Suppressor macrophage treated with lipopolysaccharide for 1 hour (primary cell): ENCODE measurements around the gene PLS1.
"Not testable (repeated sequence)": the region's sequence is repeated elsewhere in the genome, so short reads cannot be mapped to it uniquely, and the experiment has no call there.

Experiments used
- DNase-seq, 3 donors: peaks; one replicate each; pipeline ENCODE4 v3.0.0-alpha.2; 2020 to 2022

PLS1 gene

GRCh38 chr3:142595951-142596725 lies at the start of gene PLS1:
Gene PLS1, plus strand, starts transcription at chr3:142596393. Its CDS starts 67,845 bp downstream, at chr3:142664238.
- DNase-seq, result peak; percentile 84 to 91 (median 88)

DNA sequence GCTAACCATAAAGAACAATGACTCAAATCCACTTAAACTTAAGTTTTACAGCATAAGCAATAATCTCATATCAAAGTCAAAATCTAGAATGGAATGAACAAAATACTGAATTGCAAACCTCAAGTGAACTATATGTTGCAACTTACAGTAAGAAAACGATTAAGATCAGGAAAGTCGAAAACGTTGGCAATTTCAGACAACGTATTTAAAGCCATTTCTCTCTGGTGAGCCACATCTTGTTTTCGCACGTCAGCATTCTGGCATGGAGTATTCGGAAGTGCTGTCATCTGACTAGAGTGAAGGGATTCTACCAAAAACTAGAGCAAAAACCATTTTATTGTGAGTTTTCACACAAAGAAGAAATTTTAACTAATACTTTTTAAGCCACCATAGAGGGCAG lies 46.2 kb upstream of the PLS1 start:
- no peak for DNase-seq

DNA sequence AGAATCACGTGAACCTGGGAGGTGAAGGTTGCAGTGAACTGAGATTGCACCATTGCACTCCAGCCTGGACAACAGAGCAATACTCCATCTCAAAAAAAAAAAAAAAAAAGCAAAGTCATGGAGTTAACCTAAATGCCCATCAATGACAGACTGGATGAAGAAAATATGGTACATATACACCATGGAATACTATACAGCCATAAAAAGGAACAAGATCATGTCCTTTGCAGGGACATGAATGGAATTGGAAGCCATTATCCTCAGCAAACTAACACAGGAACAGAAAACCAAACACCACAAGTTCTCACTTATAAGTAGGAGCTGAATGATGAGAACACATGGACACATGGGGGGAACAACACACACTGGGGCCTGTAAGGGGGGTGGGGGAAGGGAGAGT lies 43.6 kb upstream of the PLS1 start:
- not testable (repeated sequence) for DNase-seq

- no peak for DNase-seq
Observed at GRCh38 chr3:142553741-142554140, 42.5 kb upstream of the PLS1 start.

- DNase-seq, result no peak
Observed at GRCh38 chr3:142560118-142560517, 36.1 kb upstream of the PLS1 start.

- DNase-seq, result no peak
Observed at GRCh38 chr3:142563496-142563997, 32.6 kb upstream of the PLS1 start.

GRCh38 chr3:142566096-142566495 lies 30.1 kb upstream of the PLS1 start:
- DNase-seq, result no peak

GRCh38 chr3:142568393-142569017 lies 27.7 kb upstream of the PLS1 start:
- no peak for DNase-seq

- DNase-seq, result peak in 1 of 3 donors; percentile 25
Observed at GRCh38 chr3:142569422-142569821, 26.8 kb upstream of the PLS1 start.

- not testable (repeated sequence) for DNase-seq
Observed at GRCh38 chr3:142574223-142574622, 22.0 kb upstream of the PLS1 start.

- DNase-seq, result peak; percentile 10 to 38 (median 31)
Observed at GRCh38 chr3:142574665-142575064, 21.5 kb upstream of the PLS1 start.

GRCh38 chr3:142576792-142577191 lies 19.4 kb upstream of the PLS1 start:
- DNase-seq, result no peak

GRCh38 chr3:142577696-142578328 lies 18.4 kb upstream of the PLS1 start:
- DNase-seq, result peak; percentile 62 to 82 (median 75)

DNA sequence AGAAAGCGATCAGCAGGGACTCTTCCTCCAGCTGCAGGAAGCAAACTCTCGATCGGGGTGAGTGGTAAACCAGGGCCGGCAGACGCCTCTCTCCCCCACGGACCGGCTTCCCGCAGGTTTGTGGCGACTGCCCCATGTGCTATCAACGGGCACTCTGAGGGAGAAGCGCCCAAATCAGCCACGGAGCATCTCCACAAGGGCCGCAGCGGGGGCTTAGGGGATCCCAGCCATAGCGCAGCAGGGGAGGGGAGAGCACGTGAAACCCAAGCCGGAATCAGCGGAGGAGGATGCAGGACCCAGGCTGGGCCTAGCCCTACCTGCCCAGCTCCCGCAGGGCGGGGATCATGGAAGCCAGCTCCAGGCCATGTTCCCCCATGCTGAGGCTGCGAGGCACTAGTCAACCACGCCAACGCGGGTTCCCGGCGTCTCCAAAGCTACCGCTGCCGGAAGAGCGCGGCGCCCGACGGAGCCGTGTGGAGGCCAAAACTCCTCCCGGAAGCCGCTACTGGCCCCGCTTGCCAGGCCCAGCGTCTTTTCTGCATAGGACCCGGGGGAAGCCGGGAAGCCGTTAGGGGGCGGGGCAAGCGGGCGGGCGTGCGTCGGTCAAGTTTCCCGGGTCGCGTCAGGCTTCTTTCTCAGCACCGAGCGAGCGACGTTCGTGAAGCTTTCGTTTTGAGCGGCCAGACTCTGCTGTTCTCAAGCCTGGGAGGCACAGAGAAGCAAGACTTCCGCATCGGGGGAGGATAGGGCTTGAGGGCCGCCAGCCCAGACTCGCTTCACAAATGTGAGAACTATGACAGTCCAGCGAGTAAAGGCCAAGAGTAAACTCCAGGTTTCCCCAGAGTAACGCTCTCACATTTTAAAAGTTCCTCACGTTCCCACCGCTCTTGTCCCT lies 17.6 kb upstream of the PLS1 start, which contains the start of gene ATR:
ATR (minus strand) TSS at position 405 of the 895 bp plus-strand sequence; CDS start at position 376, 29 bp downstream.
- DNase-seq, result peak; percentile 99

DNA sequence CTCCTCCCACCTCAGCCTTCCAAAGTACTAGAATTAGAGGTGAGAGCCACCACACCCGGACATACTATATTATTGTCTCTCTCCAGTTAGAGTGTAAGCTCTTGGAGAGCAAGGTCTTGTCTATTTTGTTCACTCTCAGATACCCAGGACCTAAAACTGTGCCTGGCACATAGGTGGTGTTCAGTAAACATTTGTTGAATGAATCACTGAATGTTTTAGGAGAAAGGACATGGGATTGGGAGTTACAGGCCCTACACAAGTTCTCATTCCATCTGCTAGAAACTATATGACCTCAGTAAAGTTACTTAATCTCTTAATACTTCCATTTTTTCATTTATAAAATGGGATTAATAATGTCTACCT lies 16.2 kb upstream of the PLS1 start:
- no peak for DNase-seq

DNA sequence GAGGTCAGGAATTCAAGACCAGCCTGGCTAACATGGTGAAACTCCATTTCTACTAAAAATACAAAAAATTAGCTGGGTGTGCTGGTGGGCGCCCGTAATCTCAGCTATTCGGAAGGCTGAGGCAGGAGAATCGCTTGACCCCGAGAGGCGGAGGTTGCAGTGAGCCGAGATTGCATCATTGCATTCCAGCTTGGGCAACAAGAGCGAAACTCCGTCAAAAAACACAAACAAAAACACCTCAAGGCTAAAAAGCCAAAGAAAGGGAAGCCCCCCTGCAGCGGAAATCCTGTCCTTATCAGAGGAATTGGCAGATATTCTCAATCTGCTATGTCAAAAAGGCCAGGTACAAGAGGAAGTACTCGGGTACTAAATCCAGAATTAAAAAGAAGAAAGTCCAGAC lies 15.1 kb upstream of the PLS1 start:
- DNase-seq, result not testable (repeated sequence)

- DNase-seq, result peak; percentile 74 to 78 (median 75)
Observed at GRCh38 chr3:142586803-142587406, 9.3 kb upstream of the PLS1 start.

DNA sequence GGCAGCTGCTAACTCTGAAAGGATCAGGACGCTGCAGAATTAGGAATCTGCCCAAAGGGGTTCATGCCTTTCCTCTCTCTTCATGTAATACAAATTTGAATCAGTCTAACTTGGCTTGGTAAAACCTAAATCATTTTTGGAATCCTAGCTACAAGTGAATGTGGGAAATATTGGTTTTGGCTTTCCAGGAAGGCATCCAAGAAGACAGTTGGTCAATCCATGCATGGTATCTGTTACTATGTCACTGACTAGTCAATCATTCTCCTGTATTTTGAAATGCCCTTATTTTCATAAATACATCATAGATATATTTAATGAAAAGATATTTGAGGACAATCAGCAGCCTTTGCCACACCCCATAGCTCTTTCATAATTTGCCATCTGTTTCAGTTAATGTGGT lies 7.5 kb upstream of the PLS1 start:
- DNase-seq, result no peak

DNA sequence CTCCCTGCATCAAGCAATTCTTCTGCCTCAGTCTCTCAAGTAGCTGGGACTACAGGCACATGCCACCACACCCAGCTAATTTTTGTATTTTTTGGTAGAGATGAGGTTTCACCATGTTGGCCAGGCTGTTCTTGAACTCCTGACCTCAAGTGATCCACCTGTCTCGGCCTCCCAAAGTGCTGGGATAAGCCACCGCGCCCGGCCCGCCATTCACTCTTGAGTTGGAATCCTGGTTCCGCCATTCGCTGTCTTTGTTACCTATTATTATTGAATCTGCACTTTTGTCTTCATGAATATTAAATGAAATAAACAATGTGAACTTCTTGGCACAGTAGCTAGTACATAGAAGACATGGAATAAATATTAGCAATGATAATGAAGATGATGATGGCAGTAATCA lies 3.9 kb upstream of the PLS1 start:
- DNase-seq, result not testable (repeated sequence)

DNA sequence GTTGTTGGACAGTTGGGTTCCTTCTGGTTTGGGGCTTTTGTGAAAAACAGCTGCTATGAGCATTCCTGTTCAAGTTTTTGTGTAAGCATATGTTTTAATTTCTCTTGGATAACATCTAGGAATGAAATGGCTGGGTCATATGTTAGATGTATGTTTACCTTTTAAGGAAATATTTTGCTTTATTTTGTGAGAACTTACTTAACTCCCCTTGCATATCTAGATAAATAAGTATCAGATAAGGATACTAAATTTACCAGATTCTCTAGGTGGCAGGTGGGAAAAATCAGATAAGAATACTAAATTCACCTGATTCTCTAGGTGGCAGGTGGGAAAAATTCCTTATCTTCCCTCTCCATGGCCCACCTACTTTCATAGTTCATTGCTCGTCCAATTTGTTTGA lies 1.1 kb upstream of the PLS1 start:
- no peak for DNase-seq

DNA sequence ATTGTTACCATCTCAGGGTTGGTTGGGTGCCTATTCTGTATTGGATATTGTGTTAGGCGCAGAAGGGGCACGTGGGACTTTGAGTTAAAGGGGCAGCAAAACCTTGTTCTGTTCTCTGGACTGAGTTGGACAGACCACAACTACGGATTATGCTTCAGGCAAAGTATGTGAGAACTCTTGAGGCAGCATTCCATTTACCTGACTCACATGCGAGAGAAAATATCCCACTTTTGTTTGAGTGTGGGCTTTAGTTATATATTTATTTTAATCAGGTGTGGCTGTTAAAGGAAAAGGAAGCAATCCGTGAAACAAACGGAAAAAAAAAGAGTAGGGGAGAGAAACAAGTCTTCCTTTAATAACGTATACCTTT lies 627 bp upstream of the PLS1 start:
- DNase-seq, result no peak

DNA sequence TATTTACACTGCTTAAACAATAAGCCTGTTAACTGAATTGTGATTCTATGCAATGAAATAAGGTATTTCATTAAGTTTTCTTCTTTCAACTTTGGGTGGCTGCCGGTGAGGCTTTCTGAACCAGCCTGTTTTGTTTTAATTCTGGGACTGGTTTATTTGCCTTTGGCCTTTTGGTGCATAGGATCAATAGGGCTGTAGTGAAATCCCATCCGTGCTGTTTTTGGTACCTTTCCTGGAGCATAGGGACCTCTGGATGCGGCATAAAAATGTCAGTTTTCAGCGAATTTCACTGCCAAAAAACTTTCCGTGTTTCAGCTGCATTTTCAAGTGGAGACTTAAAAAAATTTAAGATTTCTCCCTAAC lies 514 bp downstream of the PLS1 start:
- DNase-seq, result no peak
